GM12801 (cell line): ENCODE results near the gene PRKAR2A.

ENCODE experiments used
- TF ChIP-seq, protein P1 (sequence below): IDR thresholded peaks from one replicate; pipeline ENCODE4 v1.5.1; 2011; ENCODE audit warnings: control low read depth; ENCODE audit not compliant: insufficient read length; ENCODE audit errors: extremely low read depth

The PRKAR2A gene

DNA sequence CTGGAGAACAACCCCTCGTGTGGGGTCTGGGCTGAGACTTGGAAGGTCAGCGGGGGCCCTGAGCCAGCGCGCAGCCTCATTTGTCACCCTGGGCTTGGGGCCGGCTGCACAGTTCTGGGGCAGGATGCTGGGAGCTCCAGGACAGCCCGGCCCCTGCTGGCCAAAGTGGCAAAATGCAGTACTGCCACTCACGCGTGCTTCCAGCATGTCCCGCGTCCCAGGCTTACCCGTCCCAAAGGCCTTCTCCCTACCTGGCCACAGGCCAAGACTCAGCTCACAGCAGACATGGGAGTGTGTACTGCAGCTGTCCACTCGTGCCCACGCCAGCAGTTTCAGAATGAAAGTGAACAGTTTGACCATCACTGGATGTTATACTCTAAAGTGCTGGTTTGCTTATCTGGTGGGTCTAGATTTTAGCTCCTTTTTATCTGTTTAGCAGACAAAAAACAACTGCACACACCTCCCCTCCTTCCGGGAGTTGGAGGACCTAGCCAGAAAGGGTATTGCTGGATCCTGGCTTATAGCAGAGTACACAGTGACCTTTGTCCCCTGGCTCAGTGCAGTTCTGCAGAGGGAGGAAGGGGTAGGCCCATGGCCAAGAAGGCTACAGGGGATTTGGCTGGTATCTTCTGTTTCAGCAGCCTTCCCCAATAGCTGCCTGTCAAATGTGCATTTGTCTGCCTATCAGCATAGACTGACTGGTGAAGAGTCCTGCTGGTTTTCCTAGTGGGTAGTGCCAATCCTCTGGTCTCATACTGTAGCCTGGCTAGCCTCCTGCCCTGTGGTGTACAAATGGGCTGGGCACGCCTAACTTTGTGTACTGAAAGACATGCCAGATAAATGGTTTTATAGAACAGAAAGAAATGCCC is 107.5 kb downstream of the PRKAR2A start:
- TF ChIP-seq, protein P1, sequence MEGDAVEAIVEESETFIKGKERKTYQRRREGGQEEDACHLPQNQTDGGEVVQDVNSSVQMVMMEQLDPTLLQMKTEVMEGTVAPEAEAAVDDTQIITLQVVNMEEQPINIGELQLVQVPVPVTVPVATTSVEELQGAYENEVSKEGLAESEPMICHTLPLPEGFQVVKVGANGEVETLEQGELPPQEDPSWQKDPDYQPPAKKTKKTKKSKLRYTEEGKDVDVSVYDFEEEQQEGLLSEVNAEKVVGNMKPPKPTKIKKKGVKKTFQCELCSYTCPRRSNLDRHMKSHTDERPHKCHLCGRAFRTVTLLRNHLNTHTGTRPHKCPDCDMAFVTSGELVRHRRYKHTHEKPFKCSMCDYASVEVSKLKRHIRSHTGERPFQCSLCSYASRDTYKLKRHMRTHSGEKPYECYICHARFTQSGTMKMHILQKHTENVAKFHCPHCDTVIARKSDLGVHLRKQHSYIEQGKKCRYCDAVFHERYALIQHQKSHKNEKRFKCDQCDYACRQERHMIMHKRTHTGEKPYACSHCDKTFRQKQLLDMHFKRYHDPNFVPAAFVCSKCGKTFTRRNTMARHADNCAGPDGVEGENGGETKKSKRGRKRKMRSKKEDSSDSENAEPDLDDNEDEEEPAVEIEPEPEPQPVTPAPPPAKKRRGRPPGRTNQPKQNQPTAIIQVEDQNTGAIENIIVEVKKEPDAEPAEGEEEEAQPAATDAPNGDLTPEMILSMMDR: no peak

DNA sequence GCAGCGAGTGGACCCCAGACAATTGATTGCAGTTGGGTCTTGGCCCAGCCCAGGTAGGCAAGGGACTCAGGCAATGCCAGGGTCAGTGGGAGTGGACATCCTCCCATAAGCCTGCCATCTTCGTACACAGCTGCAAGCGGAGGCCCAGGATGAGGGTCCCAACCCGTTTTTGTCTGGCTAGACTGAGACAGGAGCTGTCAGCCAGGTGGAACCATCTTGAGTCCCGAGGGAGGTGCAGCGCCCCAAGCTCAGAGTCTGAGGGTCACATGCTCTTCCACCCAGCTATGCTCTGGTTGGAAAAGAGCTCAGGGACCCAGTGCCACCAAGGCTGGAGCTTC is 108.1 kb downstream of the PRKAR2A start:
- TF ChIP-seq, protein P1: no peak

GRCh38 chr3:48738926-48739616 is 108.6 kb downstream of the PRKAR2A start:
- TF ChIP-seq, protein P1: no peak

DNA sequence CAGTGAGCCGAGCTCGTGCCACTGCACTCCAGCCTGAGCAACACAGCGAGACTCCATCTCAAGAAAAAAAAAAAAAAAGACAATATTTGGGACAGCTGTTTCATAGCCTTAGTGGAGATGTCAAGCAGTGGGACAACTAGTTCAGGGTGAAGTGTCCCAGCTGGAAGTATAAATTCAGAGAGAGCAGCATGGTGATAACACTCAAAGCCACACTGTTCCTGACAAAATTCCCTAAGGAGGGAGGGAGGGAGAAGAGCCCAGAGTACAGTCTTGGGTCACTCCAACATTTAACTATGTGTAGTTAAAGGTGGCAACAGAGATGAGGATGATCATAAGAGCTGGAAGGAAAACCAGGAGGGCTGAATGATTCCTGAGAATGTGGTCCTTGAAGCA is 109.5 kb downstream of the PRKAR2A start:
- TF ChIP-seq, protein P1: no peak

DNA sequence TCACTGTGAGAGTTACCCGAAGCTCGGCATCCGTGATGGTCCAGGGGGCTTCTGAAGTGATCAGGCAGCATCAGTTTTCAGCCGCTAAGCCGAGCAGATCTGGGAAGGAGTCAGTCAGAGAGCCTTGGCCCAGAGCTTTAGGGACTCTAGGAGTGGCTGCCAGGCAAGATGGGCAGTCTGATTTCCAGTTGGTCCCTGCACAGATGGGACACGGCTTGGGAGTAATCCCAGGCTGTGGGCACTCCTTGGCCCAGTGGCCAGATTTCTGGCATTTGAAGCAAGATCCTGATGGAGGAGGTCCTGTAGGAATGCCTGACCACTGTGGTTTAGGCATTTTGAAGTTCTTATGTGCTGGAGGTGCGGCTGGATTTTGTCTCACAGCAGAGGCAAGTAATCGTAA is 120.2 kb downstream of the PRKAR2A start:
- TF ChIP-seq, protein P1: no peak

- TF ChIP-seq, protein P1: no peak
Observed at GRCh38 chr3:48723725-48724124, 123.9 kb downstream of the PRKAR2A start.

- TF ChIP-seq, protein P1: no peak
Observed at GRCh38 chr3:48716982-48717746, 130.5 kb downstream of the PRKAR2A start, which contains the start of gene IP6K2. Gene IP6K2 (minus strand): TSS chr3:48717221. CDS start chr3:48695291, 21,930 bp downstream.
